K562 treated with DMSO at 1 percent for 24 hours (cell line): ENCODE data around the gene MYOZ2. TPM values are rescaled to one million over a fixed set of nuclear protein-coding genes. Genes with fewer than 3 reads are reported as not detected.

Source experiments
- total RNA-seq: library from RNA; unstranded; fragments of 300-600 nt; gene quantifications from 2 replicates; pipeline ENCODE4 v1.2.3, GENCODE V29; 2022; ENCODE audit warnings: low read depth; ENCODE audit not compliant: insufficient read depth

MYOZ2 gene
- total RNA-seq, result not detected in 2 replicates

GRCh38 chr4:119135721-119136121, at the start of gene MYOZ2:
Gene MYOZ2, plus strand, starts transcription at chr4:119135832. Its CDS starts 694 bp downstream, at chr4:119136526.

GRCh38 chr4:119212234-119212963, 76.8 kb downstream of the MYOZ2 start, which contains the start of gene USP53:
Gene USP53, plus strand, starts transcription at chr4:119212713. Its CDS starts 27,047 bp downstream, at chr4:119239760.

Other genes with a start within 250 kb of the MYOZ2 start
- 0.19 and 0.20 TPM in 2 replicates for gene SYNPO2, start 247.0 kb upstream of the MYOZ2 start, total RNA-seq
- gene USP53, start 76.9 kb downstream of the MYOZ2 start, total RNA-seq, result 6.0 and 7.3 TPM in 2 replicates
- gene FABP2, start 186.3 kb downstream of the MYOZ2 start, total RNA-seq, result not detected in 2 replicates